Measurements from ENCODE around the gene ATP4A. TPM values are rescaled to one million over a fixed set of nuclear protein-coding genes. Genes with fewer than 3 reads are reported as not detected.

ATP4A gene
- total and polyA plus RNA-seq, 8 donors, result 9.8 to 890 (median 301) TPM

DNA sequence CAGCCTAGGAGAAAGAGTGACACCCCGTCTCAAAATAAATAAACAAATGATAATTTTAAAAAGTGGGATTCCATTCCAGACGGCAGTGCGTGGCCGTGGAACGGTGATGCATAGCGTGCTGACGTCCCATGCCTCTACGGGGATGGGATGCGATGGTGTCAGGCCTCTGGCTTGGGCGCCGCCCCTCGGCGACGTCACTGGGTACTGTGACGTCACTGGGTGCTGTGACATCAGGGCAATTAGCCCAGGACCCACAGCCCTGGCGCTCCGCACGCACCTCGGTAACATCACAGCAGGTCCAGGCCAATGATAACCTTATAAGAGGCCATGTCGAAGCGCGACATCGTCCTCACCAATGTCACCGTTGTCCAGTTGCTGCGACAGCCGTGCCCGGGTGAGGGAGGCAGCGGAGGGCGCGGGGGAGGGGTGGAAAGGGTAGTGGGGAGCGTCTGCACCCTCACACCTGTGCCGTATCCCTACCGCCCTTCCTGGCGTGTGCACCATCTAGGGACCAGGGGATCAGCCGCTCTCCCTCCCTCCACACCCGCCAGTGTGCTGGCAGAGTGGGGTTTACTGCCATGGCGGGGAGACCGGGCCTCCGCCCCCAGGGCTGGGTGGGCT, 30.1 kb downstream of the ATP4A start, which contains the start of gene GAPDHS:
GAPDHS (plus strand) TSS at position 256 of the 621 bp plus-strand sequence; CDS start at position 328, 72 bp downstream.
- Histone ChIP-seq H3K36me3 (no peaks in the 10 kb centered on the region), H3K4me3 (peak within 1 kb of the TSS in 1 of 4 donors; percentile 7), H3K27me3 (peaks cover 0 to 80% (median 45%) of the 10 kb centered on the region in 3 donors), H3K4me1 (peaks cover 0 to 15% (median 12%) of the 10 kb centered on the region in 4 donors), H3K9me3 (no peaks in the 10 kb centered on the region), H3K27ac (no peak within 1 kb of the TSS)
- TF ChIP-seq, protein P1, sequence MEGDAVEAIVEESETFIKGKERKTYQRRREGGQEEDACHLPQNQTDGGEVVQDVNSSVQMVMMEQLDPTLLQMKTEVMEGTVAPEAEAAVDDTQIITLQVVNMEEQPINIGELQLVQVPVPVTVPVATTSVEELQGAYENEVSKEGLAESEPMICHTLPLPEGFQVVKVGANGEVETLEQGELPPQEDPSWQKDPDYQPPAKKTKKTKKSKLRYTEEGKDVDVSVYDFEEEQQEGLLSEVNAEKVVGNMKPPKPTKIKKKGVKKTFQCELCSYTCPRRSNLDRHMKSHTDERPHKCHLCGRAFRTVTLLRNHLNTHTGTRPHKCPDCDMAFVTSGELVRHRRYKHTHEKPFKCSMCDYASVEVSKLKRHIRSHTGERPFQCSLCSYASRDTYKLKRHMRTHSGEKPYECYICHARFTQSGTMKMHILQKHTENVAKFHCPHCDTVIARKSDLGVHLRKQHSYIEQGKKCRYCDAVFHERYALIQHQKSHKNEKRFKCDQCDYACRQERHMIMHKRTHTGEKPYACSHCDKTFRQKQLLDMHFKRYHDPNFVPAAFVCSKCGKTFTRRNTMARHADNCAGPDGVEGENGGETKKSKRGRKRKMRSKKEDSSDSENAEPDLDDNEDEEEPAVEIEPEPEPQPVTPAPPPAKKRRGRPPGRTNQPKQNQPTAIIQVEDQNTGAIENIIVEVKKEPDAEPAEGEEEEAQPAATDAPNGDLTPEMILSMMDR (IDR thresholded peaks at IDR 0.05), result no peak
- no peak for TF ChIP-seq POLR2AphosphoS5 (IDR thresholded peaks at IDR 0.05)
- TF ChIP-seq POLR2A (IDR thresholded peaks at IDR 0.05), result no peak
- TF ChIP-seq EP300 (IDR thresholded peaks at IDR 0.05), result no peak
- DNase-seq, result no peak
- intact Hi-C loops (cut with DNase I; ENCODE audit: low total_unique reads), result no loop called here
- WGBS, 5 donors, result 33 to 56% (median 38%) methylated on average over 27 to 39 of the region's 39 CpGs

DNA sequence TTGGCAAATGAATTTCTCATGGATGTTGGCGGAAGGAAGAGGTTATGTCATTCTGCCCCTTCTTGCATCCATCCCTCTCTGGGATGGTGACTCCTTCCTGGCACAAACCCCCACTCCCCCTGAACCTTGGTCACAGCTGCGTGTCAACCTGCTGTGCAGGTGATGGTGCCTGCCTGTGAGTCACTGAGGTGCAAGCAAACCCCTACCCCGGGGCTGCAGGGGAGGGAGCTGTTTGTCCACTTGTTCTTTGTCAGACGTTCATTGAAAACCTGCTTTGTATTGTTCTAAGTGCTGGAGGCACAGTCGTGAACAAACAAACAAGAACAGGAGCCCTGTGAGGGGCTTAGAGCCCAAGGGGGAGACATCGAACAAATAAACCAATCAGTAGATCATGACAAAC, 32.2 kb downstream of the ATP4A start:
- H3K27me3 ChIP-seq, result peaks cover 0 to 99% (median 46%) of the 10 kb centered on the region in 3 donors

DNA sequence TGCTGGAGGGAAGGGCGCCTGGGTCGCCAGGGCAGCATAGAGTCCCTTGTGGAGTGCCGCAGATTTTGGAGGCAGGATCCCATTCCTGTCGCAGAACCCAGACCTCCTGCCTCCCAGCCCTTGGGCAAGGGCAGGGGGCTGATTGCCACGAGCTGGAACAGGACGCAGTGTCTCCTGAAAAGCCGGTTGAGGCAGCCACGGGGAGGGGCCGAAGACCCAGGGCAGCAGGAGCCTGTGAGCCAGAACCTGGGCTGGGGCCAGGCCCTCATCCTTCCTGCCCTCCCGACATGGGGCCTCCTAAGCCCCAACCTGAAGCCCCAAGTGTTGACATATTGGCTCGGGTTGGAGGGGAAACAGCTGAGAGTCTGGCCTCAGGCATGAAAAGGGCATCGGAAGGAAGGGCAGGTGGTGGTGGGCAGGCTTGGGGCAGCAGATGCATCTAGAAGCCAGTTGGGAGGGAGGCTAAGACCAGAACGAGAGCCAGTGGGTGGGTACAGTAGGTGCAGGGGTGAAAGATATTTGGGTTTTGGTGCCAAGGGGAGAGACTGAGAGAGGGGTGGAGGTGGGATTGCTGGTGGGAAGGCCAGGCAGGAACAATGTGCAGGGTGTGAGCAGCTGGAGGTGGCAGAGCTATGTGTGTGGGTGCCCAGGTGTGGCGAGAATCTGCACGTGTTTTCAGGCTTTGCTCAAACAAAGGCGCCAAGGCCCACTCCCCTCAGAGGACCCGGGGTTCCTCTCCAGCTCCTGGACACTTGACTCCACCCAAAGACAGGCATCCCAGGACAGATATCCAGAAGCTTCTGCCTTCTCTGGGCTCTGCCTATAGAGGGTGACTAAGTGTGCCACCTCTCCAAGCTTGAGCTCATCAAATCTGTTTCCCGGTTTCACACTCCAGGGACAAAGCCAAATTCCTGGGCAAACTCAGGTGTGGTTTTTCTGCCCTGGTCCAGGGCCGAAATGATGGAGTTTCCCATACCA, 33.9 kb downstream of the ATP4A start:
- 48 to 59% (median 50%) methylated on average over 15 to 19 of the region's 19 CpGs for WGBS, 5 donors
- intact Hi-C loops (cut with DNase I; ENCODE audit: low total_unique reads), result no loop called here
- Histone ChIP-seq H3K27ac (no peak overlapping the region), H3K36me3 (no peaks in the 10 kb centered on the region), H3K9me3 (no peaks in the 10 kb centered on the region), H3K4me1 (peaks cover 0 to 15% (median 12%) of the 10 kb centered on the region in 4 donors), H3K4me3 (no peak overlapping the region), H3K27me3 (peaks cover 0 to 100% (median 45%) of the 10 kb centered on the region in 3 donors)
- DNase-seq, result no peak
- no peak for TF ChIP-seq EP300 (IDR thresholded peaks at IDR 0.05)
- TF ChIP-seq, protein P1 (IDR thresholded peaks at IDR 0.05), result no peak
- no peak for TF ChIP-seq POLR2A (IDR thresholded peaks at IDR 0.05)
- TF ChIP-seq POLR2AphosphoS5 (IDR thresholded peaks at IDR 0.05), result no peak

More for the DNA sequence above, 32.2 kb downstream of the ATP4A start:
- peaks cover 0 to 15% (median 12%) of the 10 kb centered on the region in 4 donors for H3K4me1 ChIP-seq
- intact Hi-C loops (cut with DNase I; ENCODE audit: low total_unique reads), result no loop called here
- no peaks in the 10 kb centered on the region for H3K9me3 ChIP-seq
- no peaks in the 10 kb centered on the region for H3K36me3 ChIP-seq
- TF ChIP-seq POLR2AphosphoS5 (IDR thresholded peaks at IDR 0.05), result no peak
- TF ChIP-seq POLR2A (IDR thresholded peaks at IDR 0.05), result no peak
- TF ChIP-seq EP300 (IDR thresholded peaks at IDR 0.05), result no peak
- TF ChIP-seq, protein P1 (IDR thresholded peaks at IDR 0.05), result no peak
- no peak for DNase-seq
- no peak overlapping the region for H3K4me3 ChIP-seq
- WGBS, 5 donors, result 29 to 41% (median 33%) methylated on average over 6 of the region's 6 CpGs
- H3K27ac ChIP-seq, result no peak overlapping the region

Data from stomach (tissue), 9 donors.